Measurements from ENCODE around the gene RPS18. TPM values are rescaled to one million over a fixed set of nuclear protein-coding genes. Genes with fewer than 3 reads are reported as not detected.
"Not testable (repeated sequence)": the region's sequence is repeated elsewhere in the genome, so short reads cannot be mapped to it uniquely, and the experiment has no call there.

RPS18 gene
- total RNA-seq, 1 donor from 2014 or later, result 4,710 TPM

DNA sequence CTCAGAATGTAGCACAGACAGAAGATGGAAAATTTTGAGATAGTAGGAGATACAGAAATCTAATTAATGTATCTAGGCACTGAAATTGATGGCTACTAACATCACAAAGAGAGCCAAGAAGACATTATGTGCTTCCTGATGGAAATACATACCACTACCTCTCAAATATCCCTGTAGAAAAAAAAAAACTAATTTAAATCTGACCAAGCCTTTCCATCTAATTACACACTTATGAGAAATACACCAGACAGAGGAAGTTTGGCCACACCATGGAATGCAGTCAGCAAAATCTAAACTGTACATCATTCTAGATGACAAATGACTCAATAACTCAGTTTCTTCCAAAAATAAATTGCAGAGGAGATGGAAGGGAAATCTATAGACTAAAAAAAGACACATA, 19.1 kb upstream of the RPS18 start:
- Mint-ChIP-seq H3K4me1 (peaks cover 28% of the 10 kb centered on the region), H3K27ac (peak overlapping the region; percentile 20), H3K27me3 (no peaks in the 10 kb centered on the region), H3K36me3 (ENCODE audit: low read depth) (peaks cover 33% of the 10 kb centered on the region), H3K4me3 (no peak overlapping the region), H3K9me3 (no peaks in the 10 kb centered on the region)
- intact Hi-C loops (cut with micrococcal nuclease), result no loop called here
- no peak for TF ChIP-seq CTCF (IDR thresholded peaks at IDR 0.05)
- POLR2A ChIA-PET, result interaction anchor here (0.7 to 5.5 kb wide), 2 partner anchors 19 to 158 kb away, joined by 8 to 55 read pairs; partner anchors contain the start of genes PHF1, RPS18 and VPS52
- CTCF ChIA-PET, result no interaction called here
- DNase-seq (no peak), ATAC-seq (ENCODE audit: low read depth) (no peak)

DNA sequence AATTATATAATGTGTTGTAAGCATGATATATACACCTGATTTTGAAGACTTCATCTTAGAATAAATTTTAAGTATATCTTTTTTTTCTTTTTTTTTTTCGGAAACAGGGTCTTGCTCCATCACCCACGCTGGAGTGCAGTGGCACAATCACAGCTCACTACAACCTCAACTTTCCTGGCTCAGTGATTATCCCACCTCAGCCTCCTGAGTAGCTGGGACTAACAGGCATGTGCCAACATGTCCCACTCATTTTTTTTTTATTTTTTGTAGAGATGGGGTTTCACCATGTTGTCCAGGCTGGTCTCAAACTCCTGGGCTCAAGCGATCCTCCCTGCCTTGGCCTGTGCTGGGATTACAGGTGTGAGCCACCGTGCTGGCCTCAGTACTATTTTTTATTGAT, 17.3 kb upstream of the RPS18 start:
- H3K9me3 Mint-ChIP-seq, result no peaks in the 10 kb centered on the region
- ATAC-seq (ENCODE audit: low read depth), result no peak
- POLR2A ChIA-PET, result interaction anchor here (0.8 kb wide), 1 partner anchor 17 kb away, joined by 6 read pairs; the partner anchor contains the start of genes RPS18 and VPS52
- H3K36me3 Mint-ChIP-seq (ENCODE audit: low read depth), result peaks cover 44% of the 10 kb centered on the region
- no peaks in the 10 kb centered on the region for H3K27me3 Mint-ChIP-seq
- H3K4me3 Mint-ChIP-seq, result no peak overlapping the region
- intact Hi-C loops (cut with micrococcal nuclease), result no loop called here
- no peak for TF ChIP-seq CTCF (IDR thresholded peaks at IDR 0.05)
- CTCF ChIA-PET, result no interaction called here
- no peak for DNase-seq
- H3K4me1 Mint-ChIP-seq, result peaks cover 12% of the 10 kb centered on the region
- no peak overlapping the region for H3K27ac Mint-ChIP-seq

DNA sequence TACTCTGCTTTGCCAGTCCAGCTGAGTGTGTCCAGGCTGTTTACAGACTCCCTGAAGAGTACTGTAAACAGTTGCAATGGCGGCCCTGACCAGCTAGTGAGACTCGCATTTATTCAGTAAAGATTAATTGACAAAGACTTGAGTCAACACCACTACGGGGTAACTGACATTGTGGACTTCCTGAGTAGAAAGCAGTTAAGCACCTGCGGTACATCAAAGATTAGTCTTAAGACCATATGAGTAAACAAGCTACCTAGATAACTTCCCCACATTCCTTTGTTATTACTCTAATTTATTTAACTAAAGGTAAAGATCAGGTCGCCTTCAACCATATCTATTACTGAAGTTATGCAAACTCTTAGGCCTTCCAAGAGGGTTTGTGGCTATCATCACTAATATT, 12.8 kb upstream of the RPS18 start:
- H3K4me1 Mint-ChIP-seq, result no peaks in the 10 kb centered on the region
- CTCF ChIA-PET, result no interaction called here
- H3K27me3 Mint-ChIP-seq, result no peaks in the 10 kb centered on the region
- POLR2A ChIA-PET, result interaction anchor here (2.5 kb wide), 1 partner anchor 13 kb away, joined by 10 read pairs; the partner anchor contains the start of genes RPS18 and VPS52
- H3K36me3 Mint-ChIP-seq (ENCODE audit: low read depth), result peaks cover 54% of the 10 kb centered on the region
- intact Hi-C loops (cut with micrococcal nuclease), result no loop called here
- no peak overlapping the region for H3K27ac Mint-ChIP-seq
- ATAC-seq (ENCODE audit: low read depth) (no peak), DNase-seq (no peak)
- H3K9me3 Mint-ChIP-seq, result peaks cover 4% of the 10 kb centered on the region
- no peak for TF ChIP-seq CTCF (IDR thresholded peaks at IDR 0.05)
- H3K4me3 Mint-ChIP-seq, result no peak overlapping the region

GRCh38 chr6:33262490-33262889, 9.4 kb upstream of the RPS18 start:
- H3K4me3 Mint-ChIP-seq; H3K27me3 Mint-ChIP-seq; CTCF ChIA-PET; intact Hi-C loops (cut with micrococcal nuclease); H3K27ac Mint-ChIP-seq; H3K4me1 Mint-ChIP-seq; DNase-seq; H3K9me3 Mint-ChIP-seq; ATAC-seq (ENCODE audit: low read depth): not testable (repeated sequence)
- H3K36me3 Mint-ChIP-seq (ENCODE audit: low read depth), result peaks cover 79% of the 10 kb centered on the region
- POLR2A ChIA-PET, result interaction anchor here (0.7 to 1.2 kb wide), 3 partner anchors 9 to 309 kb away, joined by 4 to 7 read pairs (median 6); partner anchors contain the start of genes RPS18 and VPS52

- Mint-ChIP-seq H3K9me3 (peaks cover 4% of the 10 kb centered on the region), H3K27ac (no peak overlapping the region), H3K4me3 (no peak overlapping the region), H3K27me3 (no peaks in the 10 kb centered on the region), H3K36me3 (ENCODE audit: low read depth) (peaks cover 87% of the 10 kb centered on the region), H3K4me1 (no peaks in the 10 kb centered on the region)
- intact Hi-C loops (cut with micrococcal nuclease), result no loop called here
- no peak for TF ChIP-seq CTCF (IDR thresholded peaks at IDR 0.05)
- POLR2A ChIA-PET, result interaction anchor here (0.5 to 0.7 kb wide), 2 partner anchors 28 to 1424 kb away, joined by 3 read pairs; no protein-coding TSS in a partner anchor
- CTCF ChIA-PET, result no interaction called here
- no peak for ATAC-seq (ENCODE audit: low read depth)
- DNase-seq, result no peak
These were observed 7.9 kb upstream of the RPS18 start for GRCh38 chr6:33264015-33264414.
